Gastroesophageal sphincter (tissue), 4 donors: ENCODE measurements around the gene WDR64. TPM values are rescaled to one million over a fixed set of nuclear protein-coding genes. Genes with fewer than 3 reads are reported as not detected.

ENCODE experiments used
- ATAC-seq: fragments of 150-250 bp; one replicate; pipeline ENCODE4 v1.9.1; 2016; ENCODE audit warnings: mild to moderate bottlenecking, moderate library complexity
- H3K27ac ChIP-seq, 4 donors: fragments of 200-600 bp; sonication (generic) in 3 of 4; 1 replicate in 3 of 4; 2 replicates in 1 of 4; pipeline ENCODE4 v1.5.1; 2016 to 2019
- H3K27me3 ChIP-seq: fragments of 200-600 bp; sonication (generic); one replicate; pipeline ENCODE4 v1.5.1; 2019
- H3K36me3 ChIP-seq, 2 donors: fragments of 200-600 bp; sonication (generic); one replicate each; pipeline ENCODE4 v1.5.1; 2019; ENCODE audit warnings: control low read depth in 1 of 2
- H3K4me1 ChIP-seq, 3 donors: fragments of 200-600 bp; sonication (generic); 1 replicate in 2 of 3; 2 replicates in 1 of 3; pipeline ENCODE4 v1.5.1; 2016 to 2019; ENCODE audit warnings: control low read depth in 2 of 3
- H3K4me3 ChIP-seq, 2 donors: fragments of 200-600 bp; sonication (generic); one replicate each; pipeline ENCODE4 v1.5.1; 2019; ENCODE audit warnings: mild to moderate bottlenecking in 1 of 2, moderate library complexity in 1 of 2
- H3K9me3 ChIP-seq, 3 donors: fragments of 200-600 bp; sonication (generic); one replicate each; pipeline ENCODE4 v1.5.1; 2017 to 2019; ENCODE audit warnings: control low read depth in 2 of 3
- CTCF ChIP-seq, 4 experiments: fragments of 200-600 bp in 2 of 4; fragments of 450-650 bp in 2 of 4; sonication (generic) in 1 of 4; IDR thresholded peaks; one replicate each; pipeline ENCODE4 v1.5.1; 2017 to 2019; ENCODE audit warnings: antibody characterized with exemption in 4 of 4, mild to moderate bottlenecking in 2 of 4, moderate library complexity in 2 of 4
- EP300 ChIP-seq: sonication (generic); formaldehyde crosslinking; IDR thresholded peaks from one replicate; pipeline ENCODE4 v1.6.1; 2017; ENCODE audit warnings: antibody characterized with exemption, mild to moderate bottlenecking
- POLR2A ChIP-seq, 2 donors: fragments of 450-650 bp; IDR thresholded peaks; one replicate each; pipeline ENCODE4 v1.6.1; 2017; ENCODE audit warnings: antibody characterized with exemption in 2 of 2, mild to moderate bottlenecking in 2 of 2, moderate library complexity in 1 of 2
- POLR2AphosphoS5 ChIP-seq: sonication (generic); formaldehyde crosslinking; IDR thresholded peaks from one replicate; pipeline ENCODE4 v1.6.1; 2017; ENCODE audit warnings: antibody characterized with exemption
- WGBS, 2 donors: methylation state at CpG; one replicate each; pipeline ENCODE4 v1.1.5; 2018; ENCODE audit warnings: low coverage in 1 of 2; 5-methylcytosine and 5-hydroxymethylcytosine counted together
- total RNA-seq, 4 donors: library from RNA; depleted of rRNA; stranded (reverse); fragments of >200 nt; gene quantifications; one replicate each; pipeline ENCODE4 v1.1.0, GENCODE V29; 2016

The WDR64 gene
- total RNA-seq, 4 donors from 2014 or later = 0.16 TPM; not detected in 3

- no peaks in the 10 kb centered on the region for H3K4me1 ChIP-seq
- TF ChIP-seq POLR2AphosphoS5 = no peak
- TF ChIP-seq CTCF (IDR thresholded peaks at IDR 0.05) = no peak
- no peak for TF ChIP-seq POLR2A (IDR thresholded peaks at IDR 0.05)
- TF ChIP-seq EP300 = no peak
Measured at GRCh38 chr1:241715435-241715834, 63.4 kb downstream of the WDR64 start.

GRCh38 chr1:241715956-241716355 lies 63.9 kb downstream of the WDR64 start:
- 88% methylated on average over 4 of the region's 4 CpGs for WGBS, 2 donors

More at GRCh38 chr1:241715435-241715834, 63.4 kb downstream of the WDR64 start:
- Histone ChIP-seq H3K27me3 (no peaks in the 10 kb centered on the region), H3K36me3 (no peaks in the 10 kb centered on the region), H3K9me3 (no peaks in the 10 kb centered on the region), H3K4me3 (no peak overlapping the region), H3K27ac (no peak overlapping the region)
- WGBS, 2 donors = 75 to 96% methylated on average over 3 of the region's 3 CpGs
- ATAC-seq = no peak

GRCh38 chr1:241716915-241717656 lies 65.0 kb downstream of the WDR64 start:
- no peak for TF ChIP-seq CTCF (IDR thresholded peaks at IDR 0.05)
- no peak for TF ChIP-seq POLR2A (IDR thresholded peaks at IDR 0.05)
- no peak for TF ChIP-seq POLR2AphosphoS5
- no peak for TF ChIP-seq EP300
- H3K27me3 ChIP-seq = no peaks in the 10 kb centered on the region
- no peak overlapping the region for H3K4me3 ChIP-seq
- 69 to 79% methylated on average over 4 to 6 of the region's 6 CpGs for WGBS, 2 donors
- no peak overlapping the region for H3K27ac ChIP-seq
- ATAC-seq = no peak
- H3K9me3 ChIP-seq = peaks cover 0 to 7% (median 0%) of the 10 kb centered on the region in 3 donors
- H3K4me1 ChIP-seq = no peaks in the 10 kb centered on the region
- H3K36me3 ChIP-seq = no peaks in the 10 kb centered on the region

More at GRCh38 chr1:241715956-241716355, 63.9 kb downstream of the WDR64 start:
- H3K9me3 ChIP-seq = peaks cover 0 to 4% (median 0%) of the 10 kb centered on the region in 3 donors
- H3K4me1 ChIP-seq = no peaks in the 10 kb centered on the region
- H3K27me3 ChIP-seq = no peaks in the 10 kb centered on the region
- no peaks in the 10 kb centered on the region for H3K36me3 ChIP-seq
- ATAC-seq = no peak
- H3K4me3 ChIP-seq = no peak overlapping the region
- H3K27ac ChIP-seq = no peak overlapping the region
- TF ChIP-seq CTCF (IDR thresholded peaks at IDR 0.05) (no peak), POLR2A (IDR thresholded peaks at IDR 0.05) (no peak), EP300 (no peak), POLR2AphosphoS5 (no peak)

DNA sequence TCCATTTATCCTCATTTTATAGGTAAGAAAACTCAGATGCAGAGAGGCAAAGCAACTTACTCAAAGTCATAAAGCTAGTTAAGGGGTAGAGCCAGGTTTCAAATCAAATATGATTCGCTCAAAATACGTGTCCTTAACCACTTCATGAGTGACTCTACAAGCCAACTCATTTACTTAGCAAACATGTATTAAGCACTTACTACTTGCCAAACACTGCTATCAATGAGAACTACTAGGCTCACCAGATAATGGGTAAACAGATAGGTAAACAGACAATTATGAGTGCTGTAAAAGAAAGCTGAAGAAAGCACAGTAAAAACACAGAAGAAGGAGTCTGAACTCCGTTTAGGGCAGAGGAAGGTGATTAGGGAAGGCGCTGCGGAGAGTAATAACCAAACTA lies 65.9 kb downstream of the WDR64 start:
- TF ChIP-seq POLR2AphosphoS5 (no peak), CTCF (IDR thresholded peaks at IDR 0.05) (no peak)
- no peak for ATAC-seq
- WGBS, 2 donors = 74 to 83% methylated on average over 5 of the region's 5 CpGs
- Histone ChIP-seq H3K4me1 (no peaks in the 10 kb centered on the region), H3K36me3 (no peaks in the 10 kb centered on the region), H3K9me3 (peaks cover 0 to 7% (median 0%) of the 10 kb centered on the region in 3 donors), H3K4me3 (no peak overlapping the region), H3K27ac (no peak overlapping the region), H3K27me3 (no peaks in the 10 kb centered on the region)

GRCh38 chr1:241721011-241721410 lies 68.9 kb downstream of the WDR64 start:
- WGBS, 2 donors = 83 to 97% methylated on average over 3 of the region's 3 CpGs
- no peak for ATAC-seq
- H3K4me1 ChIP-seq = no peaks in the 10 kb centered on the region
- H3K4me3 ChIP-seq = no peak overlapping the region
- peaks cover 0 to 7% (median 0%) of the 10 kb centered on the region in 3 donors for H3K9me3 ChIP-seq
- TF ChIP-seq POLR2AphosphoS5 = no peak
- TF ChIP-seq POLR2A (IDR thresholded peaks at IDR 0.05) = no peak
- no peak for TF ChIP-seq CTCF (IDR thresholded peaks at IDR 0.05)
- no peak for TF ChIP-seq EP300
- H3K36me3 ChIP-seq = no peaks in the 10 kb centered on the region
- H3K27me3 ChIP-seq = no peaks in the 10 kb centered on the region
- H3K27ac ChIP-seq = no peak overlapping the region
